C4-2B (cell line): ENCODE results near the gene C3.

Experiments
- CTCF ChIP-seq: fragments of 450-650 bp; conservative IDR thresholded peaks from 2 replicates; pipeline ENCODE4 v1.5.1; 2017; ENCODE audit warnings: mild to moderate bottlenecking
- ZFX ChIP-seq: fragments of 450-650 bp; IDR thresholded peaks from 2 replicates; pipeline ENCODE4 v1.6.1; 2017

GRCh38 chr19:6648141-6648715 lies 72.2 kb downstream of the C3 start:
- no peak for TF ChIP-seq CTCF
- TF ChIP-seq ZFX, result no peak
